ENCODE data around the gene BRWD1.

DNA sequence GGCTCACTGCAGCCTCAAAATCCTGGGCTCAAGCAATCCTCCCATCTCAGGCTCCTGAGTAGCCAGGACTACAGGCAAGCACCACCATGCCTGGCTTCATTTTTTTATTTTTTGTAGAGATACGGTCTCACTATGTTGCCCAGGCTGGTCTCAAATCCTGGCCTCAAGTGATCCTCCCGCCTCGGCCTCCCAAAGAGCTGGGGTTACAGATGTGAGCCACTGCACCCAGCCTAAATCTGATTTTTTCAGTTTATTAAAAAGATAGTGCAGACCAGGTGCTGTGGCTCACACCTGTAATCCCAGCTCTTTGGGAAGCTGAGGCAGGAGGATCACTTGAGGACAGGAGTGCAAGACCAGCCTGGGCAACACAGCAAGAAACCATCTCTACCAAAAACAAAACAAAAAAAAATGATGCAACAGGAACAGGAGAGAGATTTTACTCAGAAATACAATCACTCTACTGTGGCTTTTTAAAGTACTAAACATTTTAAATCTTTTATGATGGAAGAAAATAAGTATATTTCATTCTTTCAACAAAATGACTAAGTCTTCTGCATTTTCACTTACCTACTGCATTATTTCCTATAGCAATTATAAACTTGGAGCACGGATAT is 132.1 kb downstream of the BRWD1 start:
- TF ChIP-seq, protein P1, sequence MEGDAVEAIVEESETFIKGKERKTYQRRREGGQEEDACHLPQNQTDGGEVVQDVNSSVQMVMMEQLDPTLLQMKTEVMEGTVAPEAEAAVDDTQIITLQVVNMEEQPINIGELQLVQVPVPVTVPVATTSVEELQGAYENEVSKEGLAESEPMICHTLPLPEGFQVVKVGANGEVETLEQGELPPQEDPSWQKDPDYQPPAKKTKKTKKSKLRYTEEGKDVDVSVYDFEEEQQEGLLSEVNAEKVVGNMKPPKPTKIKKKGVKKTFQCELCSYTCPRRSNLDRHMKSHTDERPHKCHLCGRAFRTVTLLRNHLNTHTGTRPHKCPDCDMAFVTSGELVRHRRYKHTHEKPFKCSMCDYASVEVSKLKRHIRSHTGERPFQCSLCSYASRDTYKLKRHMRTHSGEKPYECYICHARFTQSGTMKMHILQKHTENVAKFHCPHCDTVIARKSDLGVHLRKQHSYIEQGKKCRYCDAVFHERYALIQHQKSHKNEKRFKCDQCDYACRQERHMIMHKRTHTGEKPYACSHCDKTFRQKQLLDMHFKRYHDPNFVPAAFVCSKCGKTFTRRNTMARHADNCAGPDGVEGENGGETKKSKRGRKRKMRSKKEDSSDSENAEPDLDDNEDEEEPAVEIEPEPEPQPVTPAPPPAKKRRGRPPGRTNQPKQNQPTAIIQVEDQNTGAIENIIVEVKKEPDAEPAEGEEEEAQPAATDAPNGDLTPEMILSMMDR (IDR thresholded peaks at IDR 0.05): no peak
- no peak for TF ChIP-seq POLR2A (IDR thresholded peaks at IDR 0.05)

Data from uterus (tissue), 2 donors.